Stimulated activated CD4-positive, alpha-beta T cell treated with anti-CD3 and anti-CD28 coated beads, TNF-alpha, amount 100 ng/mL, for 1 hour (primary cell): ENCODE measurements around the gene DEPDC5.
"Not testable (repeated sequence)": the region's sequence is repeated elsewhere in the genome, so short reads cannot be mapped to it uniquely, and the experiment has no call there.

ENCODE experiments used
- DNase-seq, 3 donors: peaks; one replicate each; pipeline ENCODE4 v3.0.0-alpha.2; 2020; ENCODE audit warnings: low read depth in 3 of 3, low spot score in 1 of 3

The DEPDC5 gene

DNA sequence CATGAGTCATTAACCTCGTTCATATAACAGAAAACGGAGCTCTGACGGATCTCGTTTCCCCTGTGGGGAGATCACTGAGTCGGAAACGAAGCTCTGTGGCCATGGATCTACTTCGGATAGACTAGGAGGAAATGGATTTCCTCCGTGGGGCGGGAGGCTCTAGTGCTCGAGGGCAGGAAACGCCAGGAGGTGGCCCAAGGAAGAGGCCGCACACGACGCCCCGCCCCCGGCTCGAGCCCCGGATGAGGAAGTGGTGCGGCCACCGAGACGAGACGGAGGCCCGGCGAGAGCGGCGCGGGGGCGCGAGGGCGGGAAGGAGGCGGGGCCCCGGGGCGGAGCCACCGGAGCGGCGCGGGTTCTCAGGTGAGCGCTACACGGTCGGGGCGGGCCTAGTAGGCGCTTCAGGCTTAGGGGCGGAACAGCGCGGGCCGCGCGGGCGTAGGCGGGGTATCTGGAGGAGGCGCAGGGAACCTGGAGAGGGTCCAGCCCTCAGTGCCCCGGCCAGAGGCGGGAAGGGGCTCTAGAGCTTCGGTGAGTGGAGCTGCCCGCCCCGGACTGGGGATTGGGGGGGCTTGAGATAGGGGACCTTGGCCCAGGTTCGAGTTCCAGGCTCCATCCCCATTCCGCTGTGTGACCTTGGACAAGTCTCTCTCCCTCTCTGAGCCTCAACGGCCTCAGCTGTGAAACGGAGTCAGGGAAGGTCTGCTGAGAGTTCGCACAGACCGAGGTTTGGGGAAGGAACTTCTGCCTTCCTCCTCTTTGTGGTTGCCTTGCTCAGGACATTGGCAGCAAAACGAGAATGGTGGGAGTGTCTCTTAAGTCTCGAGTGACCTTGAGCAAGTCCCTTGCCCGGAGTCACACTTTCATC, at the start of gene DEPDC5:
Gene DEPDC5, plus strand, starts transcription at position 386 of the 868 bp plus-strand sequence. CDS start 903 bp downstream, outside the sequence.
- peak; percentile 86 to 96 (median 95) for DNase-seq

DNA sequence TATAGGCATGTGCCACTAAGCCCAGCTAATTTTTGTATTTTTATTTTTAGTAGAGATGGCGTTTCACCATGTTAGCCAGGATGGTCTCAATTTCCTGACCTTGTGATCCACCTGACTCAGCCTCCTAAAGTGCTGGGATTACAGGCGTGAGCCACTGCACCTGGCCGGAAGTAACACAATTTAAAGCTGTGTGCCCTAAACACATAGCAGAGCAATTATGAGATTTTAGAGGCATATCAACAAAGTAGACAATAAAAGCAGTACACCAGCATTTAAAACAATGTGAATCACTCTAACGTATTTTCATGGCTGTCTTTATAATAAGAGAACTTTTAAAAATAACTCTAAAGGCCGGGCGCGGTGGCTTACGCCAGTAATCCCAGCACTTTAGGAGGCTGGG, 46.3 kb upstream of the DEPDC5 start:
- no peak for DNase-seq

DNA sequence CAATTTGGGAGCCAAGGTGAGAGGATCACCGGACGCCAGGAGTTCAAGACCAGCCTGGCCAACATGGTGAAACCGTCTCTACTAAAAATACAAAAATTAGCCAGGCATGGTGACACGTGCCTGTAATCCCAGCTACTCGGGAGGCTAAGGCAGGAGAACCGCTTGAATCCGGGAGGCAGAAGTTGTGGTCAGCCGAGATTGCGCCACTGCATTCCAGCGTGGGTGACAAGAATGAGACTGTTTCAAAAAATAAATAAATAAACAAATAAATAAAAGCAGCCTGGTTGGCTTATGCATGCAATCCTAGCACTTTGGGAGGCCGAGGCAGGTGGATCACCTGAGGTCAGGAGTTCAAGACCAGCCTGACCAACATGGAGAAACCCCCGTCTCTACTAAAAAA, 42.6 kb upstream of the DEPDC5 start:
- not testable (repeated sequence) for DNase-seq

DNA sequence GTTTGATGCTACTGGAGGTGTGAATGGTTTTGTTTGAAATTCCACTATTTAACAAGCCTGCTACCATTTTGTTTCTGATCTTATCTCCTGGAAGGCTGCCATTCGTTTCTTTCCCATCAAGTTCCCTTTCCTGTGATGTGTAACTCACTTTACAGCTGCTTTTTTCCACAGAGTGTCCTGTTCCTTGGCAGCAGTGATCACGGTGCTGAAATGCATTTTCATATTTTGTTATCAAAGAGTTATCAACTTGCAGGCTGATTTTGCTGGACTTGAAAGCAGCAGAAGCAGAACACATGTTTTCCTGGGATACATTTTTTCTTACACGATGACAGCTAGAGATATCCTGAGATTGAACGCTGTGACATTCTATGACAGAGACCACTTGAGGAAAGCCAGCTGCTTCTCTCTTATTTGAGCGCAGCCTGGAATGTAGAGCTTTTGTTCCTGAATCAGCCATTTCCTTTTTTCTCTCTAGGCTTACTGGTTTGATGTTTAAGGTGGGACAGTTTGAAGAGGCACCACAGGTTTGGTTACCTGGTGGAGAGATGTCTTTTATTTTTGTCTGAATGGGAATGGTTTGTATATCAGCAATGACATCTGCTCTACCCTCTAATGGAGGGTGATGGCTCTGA, 38.6 kb upstream of the DEPDC5 start:
- no peak for DNase-seq

DNA sequence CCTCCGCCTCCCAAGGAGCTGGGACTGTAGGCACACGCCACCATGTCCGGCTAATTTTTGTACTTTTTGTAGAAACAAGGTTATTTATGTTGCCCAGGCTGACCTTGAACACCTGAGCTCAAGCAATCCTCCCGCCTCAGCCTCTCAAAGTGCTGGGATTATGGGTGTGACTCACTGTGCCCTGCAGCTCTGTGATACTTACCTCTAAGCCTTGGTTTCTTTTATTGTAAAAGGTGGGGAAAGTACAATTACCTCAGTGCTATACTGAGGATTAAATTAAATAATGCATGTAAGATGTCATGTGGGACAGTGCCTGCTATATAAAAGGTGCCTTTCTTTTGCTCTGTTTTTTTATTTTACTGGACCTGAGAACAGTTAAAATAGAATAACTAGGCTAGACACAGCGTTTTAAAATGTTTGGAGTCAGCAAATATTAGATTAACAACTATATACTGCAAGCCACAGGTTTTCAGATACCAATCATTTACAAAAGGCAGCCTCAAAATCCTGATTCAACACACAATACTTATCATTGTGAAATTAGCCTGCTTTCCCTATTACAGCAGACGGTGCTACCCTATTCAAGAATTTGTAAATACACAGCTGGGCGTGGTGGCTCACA, 33.9 kb upstream of the DEPDC5 start:
- DNase-seq = no peak

DNA sequence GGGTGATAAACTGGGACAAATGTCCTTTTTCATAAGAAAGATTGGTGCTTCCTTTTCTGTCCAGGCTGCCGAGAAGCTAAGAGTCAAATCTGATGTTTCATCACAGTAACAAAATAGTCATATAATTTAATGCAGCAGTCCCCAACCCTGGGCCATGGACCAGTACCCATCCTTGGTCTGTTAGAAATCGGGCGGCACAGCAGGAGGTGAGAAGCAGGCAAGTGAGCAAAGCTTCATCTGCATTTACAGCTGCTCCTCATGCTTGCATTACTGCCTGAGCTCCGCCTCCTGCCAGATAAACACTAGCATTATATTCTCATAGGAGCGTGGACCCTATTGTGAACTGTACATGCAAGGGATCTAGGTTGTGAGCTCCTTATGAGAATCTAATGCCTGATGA, 30.1 kb upstream of the DEPDC5 start:
- no peak for DNase-seq

DNA sequence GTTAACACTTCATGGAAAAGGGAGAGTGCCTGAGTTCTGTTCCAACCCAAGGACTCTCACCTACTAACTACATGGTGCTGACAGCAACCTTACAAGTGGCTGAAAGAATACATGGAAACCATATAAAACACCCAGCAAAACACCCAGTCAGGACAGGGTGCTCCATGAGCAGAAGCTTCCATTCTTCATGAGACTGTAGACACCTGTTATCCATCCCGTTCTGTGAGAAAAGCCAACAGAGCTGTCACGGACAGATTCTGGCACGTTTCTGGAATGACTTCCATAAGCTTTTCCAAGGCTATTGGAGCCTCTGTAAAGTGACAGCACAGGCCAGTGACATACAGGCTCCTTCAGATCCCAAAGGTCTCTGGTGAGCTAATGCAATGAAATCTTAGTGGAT, 27.1 kb upstream of the DEPDC5 start:
- DNase-seq = no peak

DNA sequence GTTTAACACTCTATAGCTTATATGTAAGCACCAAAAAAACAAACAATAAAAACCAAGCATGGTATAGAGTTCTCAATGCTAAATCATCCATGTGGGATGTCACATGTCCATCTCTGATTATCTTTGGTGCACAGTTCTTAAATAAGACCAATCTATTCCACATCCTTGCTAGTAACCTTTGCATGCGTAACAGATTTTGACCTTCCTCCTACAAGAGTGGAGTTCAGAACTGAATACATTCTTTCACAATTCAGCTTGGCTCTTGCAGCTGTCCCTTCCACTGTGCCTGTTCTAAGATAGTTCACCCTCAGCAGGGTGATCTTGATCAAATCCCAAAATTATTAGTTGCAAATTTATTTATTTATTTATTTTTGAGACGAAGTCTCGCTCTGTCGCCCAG, 25.0 kb upstream of the DEPDC5 start:
- no peak for DNase-seq

DNA sequence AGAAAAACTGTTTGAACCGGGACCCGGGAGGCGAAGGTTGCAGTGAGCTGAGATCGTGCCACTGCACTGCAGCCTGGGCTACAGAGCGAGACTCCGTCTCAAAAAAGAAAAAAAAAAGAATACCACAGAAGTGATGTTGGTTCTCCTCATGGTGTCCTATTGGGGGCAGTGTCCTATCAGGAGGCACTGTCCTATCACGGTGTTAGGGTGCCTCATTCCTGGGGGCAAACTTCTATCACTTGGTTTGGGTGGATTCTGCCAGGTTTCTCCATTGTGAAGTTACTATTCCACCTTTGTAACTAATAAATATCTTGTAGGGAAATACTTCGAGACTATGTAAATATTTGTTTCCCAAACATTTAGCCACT, 23.5 kb upstream of the DEPDC5 start:
- no peak for DNase-seq

DNA sequence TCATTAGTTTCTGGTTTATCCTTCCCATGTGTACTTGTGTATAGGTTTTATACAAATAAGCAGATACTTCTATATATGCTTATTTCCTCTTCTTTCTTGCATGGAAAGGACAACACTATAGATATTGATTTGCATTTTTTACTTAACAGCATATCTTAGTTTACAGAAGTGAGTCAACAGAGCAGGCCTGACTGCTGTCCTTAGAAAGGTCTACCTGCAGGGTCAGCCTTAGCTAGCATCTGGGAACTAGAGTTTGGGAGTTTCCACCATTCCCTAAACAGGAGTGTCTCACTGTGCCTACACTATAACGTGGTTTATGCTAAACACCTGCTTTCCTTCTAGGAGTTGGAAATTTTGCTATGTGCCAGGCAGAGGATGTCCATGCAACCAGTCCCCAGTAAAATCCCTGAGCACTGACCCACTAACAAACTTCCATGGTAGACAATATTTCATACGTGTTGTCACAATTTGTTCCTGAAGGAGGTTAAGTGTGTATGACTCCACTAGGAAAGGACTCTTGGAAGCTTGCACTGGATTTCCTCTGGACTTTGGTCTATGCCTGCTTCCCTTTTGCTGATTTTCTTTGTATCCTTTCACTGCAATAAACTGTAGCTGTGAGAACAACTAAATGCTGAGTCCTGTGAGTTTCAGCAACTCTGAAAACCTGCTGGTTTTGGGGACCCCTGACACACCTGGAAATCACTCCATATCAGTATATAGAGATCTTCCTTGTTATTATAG, 21.6 kb upstream of the DEPDC5 start:
- DNase-seq = no peak

DNA sequence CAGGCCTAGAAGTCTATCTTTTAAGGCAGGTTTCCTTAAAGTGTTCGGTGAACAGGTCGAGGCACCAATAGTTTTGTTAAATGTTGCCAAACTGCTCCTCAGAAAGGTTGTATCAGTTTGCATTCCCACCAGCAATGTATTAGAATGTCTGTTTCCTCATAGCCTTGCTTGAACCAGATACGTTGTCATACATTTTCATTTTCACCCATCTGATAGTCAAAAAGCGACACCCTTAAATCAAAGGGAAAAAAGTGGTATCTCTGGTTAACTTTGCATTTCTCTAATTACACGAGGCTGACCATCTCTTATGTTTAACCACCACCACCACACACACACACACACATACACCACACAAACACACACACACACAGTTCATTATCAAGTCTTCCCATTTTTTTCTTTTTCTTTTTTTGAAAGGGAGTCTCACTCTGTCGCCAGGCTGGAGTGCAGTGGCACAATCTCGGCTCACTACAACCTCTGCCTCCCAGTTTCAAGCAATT, 20.2 kb upstream of the DEPDC5 start:
- no peak for DNase-seq

DNA sequence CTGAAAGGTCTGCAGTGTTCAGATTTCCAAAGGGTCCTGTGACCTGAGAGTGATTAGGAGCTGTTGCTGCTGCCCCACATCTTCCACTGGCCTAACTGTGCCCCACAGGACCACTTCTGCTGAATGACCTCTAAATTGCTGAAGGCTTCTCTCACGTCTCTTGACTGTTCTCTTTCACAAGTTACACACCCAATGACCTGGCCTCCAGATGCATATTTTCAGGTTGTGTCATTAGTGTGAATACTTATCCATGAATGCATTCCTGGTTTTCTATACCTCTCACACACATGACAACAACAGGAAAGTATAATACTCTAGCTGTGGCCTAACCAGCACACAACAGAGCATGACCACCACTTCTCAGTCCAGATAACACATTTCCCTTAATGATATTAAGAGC, 19.3 kb upstream of the DEPDC5 start:
- DNase-seq = no peak

DNA sequence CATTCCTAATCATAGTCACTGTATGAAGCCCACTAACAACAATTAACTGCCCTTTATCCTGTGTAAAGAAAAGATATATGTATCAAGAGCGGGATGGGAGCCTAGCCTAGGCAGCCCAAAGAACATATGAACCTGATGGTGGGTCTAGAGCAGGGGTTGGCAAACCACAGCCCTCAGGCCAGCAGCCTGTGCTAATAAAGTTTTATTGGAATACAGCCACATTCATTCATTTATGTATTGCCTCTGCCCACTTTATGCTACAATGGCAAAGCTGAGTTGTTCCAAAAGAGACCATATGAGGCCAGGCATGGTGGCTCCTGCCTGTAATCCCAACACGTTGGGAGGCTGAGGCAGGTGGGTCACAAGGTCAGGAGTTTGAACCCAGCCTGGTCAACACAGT, 17.4 kb upstream of the DEPDC5 start:
- DNase-seq = no peak

DNA sequence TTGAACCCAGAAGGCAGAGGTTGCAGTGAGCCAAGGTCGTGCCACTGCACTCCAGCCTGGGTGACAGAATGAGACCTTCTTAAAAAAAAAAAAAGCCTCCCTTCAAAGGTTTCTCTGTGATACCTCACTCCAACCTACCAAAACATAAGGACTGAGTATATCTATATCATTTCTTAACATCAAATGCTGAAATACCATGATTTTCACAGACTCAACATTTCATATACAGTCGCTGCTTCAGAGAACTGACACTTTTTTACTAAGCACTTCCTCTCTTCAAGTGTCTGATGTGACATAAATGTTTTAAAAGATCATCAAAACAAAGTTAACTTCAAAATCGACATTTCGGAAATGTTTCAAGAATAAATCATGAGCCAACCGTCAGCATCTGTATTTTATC, 15.9 kb upstream of the DEPDC5 start:
- DNase-seq = no peak

DNA sequence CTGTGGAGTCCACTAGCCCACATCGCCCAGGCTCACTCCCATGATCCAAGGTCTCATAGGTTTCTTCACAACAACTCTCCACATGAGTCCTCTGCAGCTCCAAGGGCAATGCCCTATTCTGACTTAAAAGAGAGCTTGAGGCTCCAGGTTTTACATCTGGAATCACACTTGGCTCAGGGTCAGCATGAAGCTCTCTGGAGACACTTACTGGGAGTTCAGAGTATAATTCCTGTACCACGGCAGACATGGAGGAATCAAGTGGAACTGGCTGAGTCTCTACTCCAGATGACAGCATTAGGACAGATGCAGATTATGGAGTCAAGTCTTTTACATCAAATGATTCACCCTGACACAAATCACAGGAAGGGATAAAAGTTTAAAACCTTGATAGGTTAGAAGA, 15.3 kb upstream of the DEPDC5 start:
- no peak for DNase-seq

DNA sequence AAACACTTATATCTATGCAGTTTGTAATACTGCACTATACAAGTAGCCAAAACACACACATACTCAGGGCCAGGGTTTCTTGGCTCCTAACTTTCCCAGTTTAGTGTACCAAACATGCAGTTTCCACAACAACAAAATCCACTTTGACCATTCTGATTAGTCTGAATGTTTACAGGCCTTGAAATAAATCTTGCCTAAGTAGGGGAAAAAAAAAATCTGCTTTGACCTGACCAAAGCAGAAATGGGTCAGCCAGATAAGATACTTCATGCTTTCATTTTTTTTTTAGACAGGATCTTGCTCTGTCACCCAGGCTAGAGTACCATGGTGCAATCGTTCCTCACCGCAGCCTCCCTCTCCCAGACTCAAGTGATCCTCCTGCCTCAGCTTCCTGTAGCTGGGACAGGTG, 14.0 kb upstream of the DEPDC5 start:
- DNase-seq = no peak

DNA sequence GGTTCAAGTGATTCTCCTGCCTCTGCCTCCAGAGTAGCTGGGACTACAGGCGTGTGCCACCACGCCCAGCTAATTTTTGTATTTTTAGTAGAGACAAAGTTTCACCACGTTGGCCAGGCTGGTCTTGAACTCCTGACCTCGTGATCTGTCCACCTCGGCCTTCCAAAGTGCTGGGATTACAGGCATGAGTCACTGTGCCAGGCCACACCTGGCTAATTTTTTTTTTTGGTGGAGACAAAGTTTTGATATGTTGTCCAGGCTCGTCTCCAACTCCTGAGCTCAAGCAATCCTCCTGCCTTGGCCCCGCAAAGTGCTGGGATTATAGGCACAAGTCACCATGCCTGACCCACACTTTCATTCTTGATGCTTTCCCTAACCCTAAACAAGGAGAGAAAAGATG, 13.5 kb upstream of the DEPDC5 start:
- not testable (repeated sequence) for DNase-seq

DNA sequence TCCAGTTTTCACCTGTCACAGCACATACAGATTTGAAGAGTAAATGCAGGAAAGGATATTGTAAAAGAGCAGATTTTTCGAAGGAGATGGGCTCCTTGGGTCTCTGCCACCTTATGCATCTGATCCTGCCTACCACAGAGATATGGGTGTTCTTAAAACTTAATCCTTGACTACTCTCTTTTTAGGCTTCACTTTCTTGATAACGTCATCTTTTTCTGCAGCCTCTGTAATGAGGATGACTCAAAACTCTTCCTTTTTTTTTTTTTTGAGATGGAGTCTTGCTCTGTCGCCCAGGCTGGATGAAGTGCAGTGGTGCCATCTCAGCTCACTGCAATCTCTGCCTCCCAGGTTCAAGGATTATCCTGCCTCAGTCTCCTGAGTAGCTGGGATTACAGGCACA, 11.7 kb upstream of the DEPDC5 start:
- DNase-seq = no peak

DNA sequence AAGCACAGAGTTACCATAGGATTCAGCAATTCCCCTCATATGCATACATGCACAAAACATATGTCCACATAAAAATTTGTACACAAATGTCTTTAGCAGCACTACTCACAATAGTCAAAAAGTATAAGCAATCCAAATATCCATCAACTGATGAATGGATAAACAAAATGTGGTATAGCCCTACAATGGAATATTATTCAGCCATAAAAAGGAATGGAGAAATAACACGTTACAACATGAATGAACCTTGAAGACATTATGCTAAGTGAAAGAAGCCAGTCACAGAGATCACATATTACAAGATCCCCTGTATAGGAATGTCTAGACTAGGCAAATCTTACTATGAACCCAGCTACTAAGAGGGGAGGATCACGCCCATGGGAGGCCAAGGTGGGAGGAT, 11.1 kb upstream of the DEPDC5 start:
- DNase-seq = no peak

DNA sequence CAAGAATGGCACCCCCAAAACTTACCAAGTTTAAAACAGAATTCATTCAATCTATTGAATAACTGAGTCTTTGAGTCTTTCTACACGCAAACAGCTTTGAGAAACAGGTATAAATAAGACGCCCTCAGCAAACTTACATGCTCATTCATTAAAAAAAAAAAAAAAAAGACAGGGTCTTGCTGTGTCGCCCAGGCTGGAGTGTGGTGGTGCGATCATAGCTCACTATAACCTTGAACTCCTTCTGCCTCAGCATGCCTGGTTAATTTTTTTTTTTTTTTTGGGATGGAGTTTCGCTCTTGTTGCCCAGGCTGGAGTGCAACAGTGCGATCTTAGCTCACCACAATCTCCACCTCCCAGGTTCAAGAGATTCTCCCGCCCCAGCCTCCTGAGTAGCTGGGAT, 9.9 kb upstream of the DEPDC5 start:
- no peak for DNase-seq

DNA sequence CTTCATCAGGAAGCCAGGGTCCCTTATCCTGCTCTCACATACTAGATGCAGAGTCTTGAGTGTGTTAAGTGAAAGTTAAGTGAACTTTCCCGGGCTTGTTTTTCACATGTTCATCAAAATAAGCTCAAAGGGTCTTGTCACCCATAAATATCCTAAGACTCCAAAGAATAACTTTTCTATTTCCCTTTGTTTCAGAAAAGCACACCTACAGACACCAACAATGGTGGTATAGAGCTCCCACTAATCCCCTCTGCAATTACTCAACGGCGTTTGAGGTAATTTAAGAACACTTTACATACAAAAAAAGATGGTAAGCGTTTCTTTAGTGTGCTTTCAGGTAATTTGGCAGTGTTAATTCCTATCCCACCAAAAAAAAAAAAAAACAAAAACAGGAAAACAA, 6.4 kb upstream of the DEPDC5 start:
- DNase-seq = no peak

DNA sequence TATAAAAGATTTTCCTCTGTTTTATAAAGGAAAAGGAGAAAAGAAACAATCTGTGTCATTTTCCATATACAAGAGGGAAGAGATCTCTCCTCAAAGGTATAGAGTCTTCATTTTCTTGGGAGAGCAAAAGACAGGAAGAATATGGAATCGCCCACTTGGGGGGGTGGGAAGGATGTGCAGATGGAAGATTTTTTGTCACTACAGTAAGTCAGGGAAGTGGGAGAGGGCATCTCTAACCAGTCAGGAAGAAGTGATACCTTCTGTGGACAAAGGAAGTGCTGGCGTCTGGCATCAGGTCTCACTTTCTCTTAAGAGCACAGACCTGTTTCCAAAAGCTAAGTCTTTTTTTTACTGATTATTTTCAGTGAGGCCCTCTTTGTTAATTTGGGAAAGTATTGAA, 5.3 kb upstream of the DEPDC5 start:
- DNase-seq = no peak
